ENCODE results near the gene ATXN1. TPM values are rescaled to one million over a fixed set of nuclear protein-coding genes. Genes with fewer than 3 reads are reported as not detected.

ATXN1 gene
- total RNA-seq, 4 donors from 2014 or later, result 16.3 to 52.2 (median 25.7) TPM

GRCh38 chr6:16374016-16374415 lies 387.2 kb downstream of the ATXN1 start:
- intact Hi-C loops (cut with DNase I; ENCODE audit: low total_unique reads), result no loop called here
- 54 to 59% methylated on average over 3 of the region's 3 CpGs for WGBS, 2 donors
- DNase-seq (ENCODE audit: low spot score in 2 of 2), result no peak
- no peak overlapping the region for H3K4me3 ChIP-seq (ENCODE audit: low read depth, poor library complexity, severe bottlenecking)
- TF ChIP-seq CTCF (IDR thresholded peaks at IDR 0.05) (no peak), POLR2A (IDR thresholded peaks at IDR 0.05) (no peak)

- TF ChIP-seq POLR2A (IDR thresholded peaks at IDR 0.05), result no peak
- no peak for TF ChIP-seq CTCF (IDR thresholded peaks at IDR 0.05)
- H3K4me3 ChIP-seq (ENCODE audit: low read depth, poor library complexity, severe bottlenecking), result no peak overlapping the region
- DNase-seq (ENCODE audit: low spot score in 2 of 2), result no peak
- intact Hi-C loops (cut with DNase I; ENCODE audit: low total_unique reads), result no loop called here
- 89 to 100% methylated on average over 1 of the region's 1 CpG for WGBS, 2 donors
Observed at GRCh38 chr6:16372029-16372776, 389.1 kb downstream of the ATXN1 start.

GRCh38 chr6:16371401-16371800 lies 389.9 kb downstream of the ATXN1 start:
- DNase-seq (ENCODE audit: low spot score in 2 of 2), result no peak
- H3K4me3 ChIP-seq (ENCODE audit: low read depth, poor library complexity, severe bottlenecking), result no peak overlapping the region
- WGBS, 2 donors, result 95 to 97% methylated on average over 1 of the region's 1 CpG
- intact Hi-C loops (cut with DNase I; ENCODE audit: low total_unique reads), result no loop called here
- TF ChIP-seq POLR2A (IDR thresholded peaks at IDR 0.05) (no peak), CTCF (IDR thresholded peaks at IDR 0.05) (no peak)

- H3K4me3 ChIP-seq (ENCODE audit: low read depth, poor library complexity, severe bottlenecking), result no peak overlapping the region
- TF ChIP-seq POLR2A (IDR thresholded peaks at IDR 0.05), result no peak
- TF ChIP-seq CTCF (IDR thresholded peaks at IDR 0.05), result no peak
- intact Hi-C loops (cut with DNase I; ENCODE audit: low total_unique reads), result no loop called here
- DNase-seq (ENCODE audit: low spot score in 2 of 2), result no peak
- 71 to 78% methylated on average over 2 of the region's 2 CpGs for WGBS, 2 donors
Observed at GRCh38 chr6:16370943-16371342, 390.3 kb downstream of the ATXN1 start.

- no peak for DNase-seq (ENCODE audit: low spot score in 2 of 2)
- no peak overlapping the region for H3K4me3 ChIP-seq (ENCODE audit: low read depth, poor library complexity, severe bottlenecking)
- intact Hi-C loops (cut with DNase I; ENCODE audit: low total_unique reads), result no loop called here
- 81 to 86% methylated on average over 5 of the region's 5 CpGs for WGBS, 2 donors
- TF ChIP-seq POLR2A (IDR thresholded peaks at IDR 0.05), result no peak
- TF ChIP-seq CTCF (IDR thresholded peaks at IDR 0.05), result no peak
Observed at GRCh38 chr6:16369989-16370388, 391.3 kb downstream of the ATXN1 start.

All from lower leg skin (tissue), 4 donors.